ENCODE results near the gene PSMD8. TPM values are rescaled to one million over a fixed set of nuclear protein-coding genes. Genes with fewer than 3 reads are reported as not detected.

PSMD8 gene
- total RNA-seq, 1 experiment from 2014 or later: 399 TPM

Other genes starting within 250 kb of the PSMD8 start
- gene DPF1, start 150.3 kb upstream of the PSMD8 start, total RNA-seq (2014; rRNA removed): 13.8 and 14.1 TPM in 2 replicates
- gene PPP1R14A, start 118.2 kb upstream of the PSMD8 start, total RNA-seq (2014; rRNA removed): not detected in 2 replicates
- 0.06 and 0.46 TPM in 2 replicates for gene SPINT2, start 110.0 kb upstream of the PSMD8 start, total RNA-seq (2014; rRNA removed)
- 2.1 TPM in 1 of 2 replicates, not detected in the other for gene C19orf33, start 70.3 kb upstream of the PSMD8 start, total RNA-seq (2014; rRNA removed)
- 117 and 118 TPM in 2 replicates for gene YIF1B, start 58.6 kb upstream of the PSMD8 start, total RNA-seq (2014; rRNA removed)
- gene KCNK6, start 54.7 kb upstream of the PSMD8 start, total RNA-seq (2014; rRNA removed): 3.2 and 4.4 TPM in 2 replicates
- gene CATSPERG, start 38.7 kb upstream of the PSMD8 start, total RNA-seq (2014; rRNA removed): 0.11 and 0.71 TPM in 2 replicates
- 1.3 and 2.6 TPM in 2 replicates for gene GGN, start 13.5 kb downstream of the PSMD8 start, total RNA-seq (2014; rRNA removed)
- 5.6 and 6.9 TPM in 2 replicates for gene SPRED3, start 14.1 kb downstream of the PSMD8 start, total RNA-seq (2014; rRNA removed)
- 21.2 TPM in 2 replicates for gene FAM98C, start 28.5 kb downstream of the PSMD8 start, total RNA-seq (2014; rRNA removed)
- gene RASGRP4, start 51.6 kb downstream of the PSMD8 start, total RNA-seq (2014; rRNA removed): not detected in 2 replicates
- gene RYR1, start 59.1 kb downstream of the PSMD8 start, total RNA-seq (2014; rRNA removed): 0.06 and 1.6 TPM in 2 replicates
- 0.19 and 2.0 TPM in 2 replicates for gene MAP4K1, start 243.4 kb downstream of the PSMD8 start, total RNA-seq (2014; rRNA removed)
- 279 and 320 TPM in 2 replicates for gene EIF3K, start 244.6 kb downstream of the PSMD8 start, total RNA-seq (2014; rRNA removed)

Data from LHCN-M2 (cell line).